ENCODE results near the gene LGR6. TPM values are rescaled to one million over a fixed set of nuclear protein-coding genes. Genes with fewer than 3 reads are reported as not detected.

Gene LGR6
- total RNA-seq, 4 donors from 2014 or later = 0.12 to 2.8 (median 0.48) TPM

- no peak for ATAC-seq
- Histone ChIP-seq H3K4me3 (no peak overlapping the region), H3K9me3 (no peaks in the 10 kb centered on the region), H3K36me3 (no peaks in the 10 kb centered on the region), H3K27ac (no peak overlapping the region), H3K4me1 (no peaks in the 10 kb centered on the region), H3K27me3 (peaks cover 3% of the 10 kb centered on the region)
- no peak for TF ChIP-seq POLR2AphosphoS5 (IDR thresholded peaks at IDR 0.05)
- TF ChIP-seq CTCF (IDR thresholded peaks at IDR 0.05) = no peak
- no peak for TF ChIP-seq EP300 (IDR thresholded peaks at IDR 0.05)
- no peak for TF ChIP-seq POLR2A (IDR thresholded peaks at IDR 0.05)
- WGBS, 2 donors (ENCODE audit: low coverage in 1 of 2) = 94 to 100% methylated on average over 1 to 8 of the region's 11 CpGs
These were observed 82.6 kb downstream of the LGR6 start for GRCh38 chr1:202276081-202276715.

GRCh38 chr1:202276920-202277319, 83.3 kb downstream of the LGR6 start:
- no peak for TF ChIP-seq POLR2AphosphoS5 (IDR thresholded peaks at IDR 0.05)
- TF ChIP-seq EP300 (IDR thresholded peaks at IDR 0.05) = no peak
- TF ChIP-seq POLR2A (IDR thresholded peaks at IDR 0.05) = no peak
- no peak for TF ChIP-seq CTCF (IDR thresholded peaks at IDR 0.05)
- Histone ChIP-seq H3K36me3 (no peaks in the 10 kb centered on the region), H3K9me3 (no peaks in the 10 kb centered on the region), H3K27me3 (no peaks in the 10 kb centered on the region), H3K27ac (no peak overlapping the region), H3K4me1 (no peaks in the 10 kb centered on the region), H3K4me3 (no peak overlapping the region)
- ATAC-seq = no peak
- 90 to 100% methylated on average over 2 to 3 of the region's 3 CpGs for WGBS, 2 donors (ENCODE audit: low coverage in 1 of 2)

GRCh38 chr1:202278751-202279150, 85.2 kb downstream of the LGR6 start:
- no peaks in the 10 kb centered on the region for H3K4me1 ChIP-seq
- WGBS, 2 donors (ENCODE audit: low coverage in 1 of 2) = 75 to 86% methylated on average over 1 to 2 of the region's 2 CpGs
- no peaks in the 10 kb centered on the region for H3K27me3 ChIP-seq
- no peak overlapping the region for H3K27ac ChIP-seq
- H3K4me3 ChIP-seq = no peak overlapping the region
- ATAC-seq = no peak
- TF ChIP-seq EP300 (IDR thresholded peaks at IDR 0.05) (no peak), CTCF (IDR thresholded peaks at IDR 0.05) (no peak), POLR2AphosphoS5 (IDR thresholded peaks at IDR 0.05) (no peak)
- no peaks in the 10 kb centered on the region for H3K36me3 ChIP-seq
- H3K9me3 ChIP-seq = no peaks in the 10 kb centered on the region

- WGBS, 2 donors (ENCODE audit: low coverage in 1 of 2) = 83 to 90% methylated on average over 2 of the region's 2 CpGs
These were observed 86.2 kb downstream of the LGR6 start for GRCh38 chr1:202279806-202280205.

More at GRCh38 chr1:202279806-202280205, 86.2 kb downstream of the LGR6 start:
- no peak for ATAC-seq
- no peaks in the 10 kb centered on the region for H3K9me3 ChIP-seq
- no peaks in the 10 kb centered on the region for H3K36me3 ChIP-seq
- no peaks in the 10 kb centered on the region for H3K4me1 ChIP-seq
- no peak overlapping the region for H3K4me3 ChIP-seq
- H3K27me3 ChIP-seq = no peaks in the 10 kb centered on the region
- TF ChIP-seq POLR2A (IDR thresholded peaks at IDR 0.05) (no peak), CTCF (IDR thresholded peaks at IDR 0.05) (no peak), EP300 (IDR thresholded peaks at IDR 0.05) (no peak), POLR2AphosphoS5 (IDR thresholded peaks at IDR 0.05) (no peak)
- H3K27ac ChIP-seq = no peak overlapping the region

Data from gastroesophageal sphincter (tissue), 4 donors.